ENCODE data around the gene OTUD7B.
A peak's percentile ranks its signal among the peaks of the same experiment; 100 is the strongest.

OTUD7B gene

DNA sequence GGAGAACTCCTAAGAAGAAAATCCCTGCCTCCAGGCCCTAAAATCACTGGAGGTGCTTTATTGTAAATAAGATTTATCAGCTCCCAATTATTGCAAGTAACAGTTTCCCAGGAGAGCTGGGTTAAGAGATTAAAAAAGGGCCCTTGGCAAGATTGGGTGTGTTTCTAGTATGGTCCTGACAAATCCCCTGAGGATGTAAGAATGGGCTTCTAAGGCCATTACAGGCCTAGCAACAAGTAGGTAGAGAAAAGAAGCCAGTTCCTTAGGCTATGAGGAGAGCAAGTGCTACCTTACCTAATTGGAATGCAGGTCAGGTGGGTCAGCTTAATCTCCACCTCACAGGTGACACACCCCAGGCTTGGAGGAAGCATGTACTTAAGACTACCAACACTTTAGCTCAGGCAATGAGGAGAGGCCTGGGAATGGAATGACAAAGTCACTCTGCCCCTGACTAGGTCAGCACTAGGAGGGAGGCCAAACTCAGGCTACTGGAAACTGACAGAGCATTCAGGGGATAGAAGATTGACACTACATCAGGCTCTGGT, 6.8 kb upstream of the OTUD7B start:
- no peaks in the 10 kb centered on the region for H3K4me1 ChIP-seq (ENCODE audit: control insufficient read depth, insufficient read depth, low read length)
- no peak overlapping the region for H3K27ac ChIP-seq (ENCODE audit: extremely low read depth, low read depth, low read length)
- H3K4me3 ChIP-seq (ENCODE audit: low read depth, low read length), result no peak overlapping the region
- ChIA-PET CTCF (no interaction called here), POLR2A (no interaction called here)
- no peaks in the 10 kb centered on the region for H3K9me3 ChIP-seq (ENCODE audit: control insufficient read depth, insufficient read depth, low read depth, low read length)
- no peaks in the 10 kb centered on the region for H3K36me3 ChIP-seq (ENCODE audit: control insufficient read depth in 2 of 2, insufficient read depth in 1 of 2, low read length in 2 of 2)
- TF ChIP-seq ZNF777 (tag by site-specific recombination; IDR thresholded peaks at IDR 0.05; ENCODE audit: borderline replicate concordance) (no peak), SCRT2 (tag by site-specific recombination; IDR thresholded peaks at IDR 0.05) (peak; percentile 55; the same call in 1 of the 2 replicates)

DNA sequence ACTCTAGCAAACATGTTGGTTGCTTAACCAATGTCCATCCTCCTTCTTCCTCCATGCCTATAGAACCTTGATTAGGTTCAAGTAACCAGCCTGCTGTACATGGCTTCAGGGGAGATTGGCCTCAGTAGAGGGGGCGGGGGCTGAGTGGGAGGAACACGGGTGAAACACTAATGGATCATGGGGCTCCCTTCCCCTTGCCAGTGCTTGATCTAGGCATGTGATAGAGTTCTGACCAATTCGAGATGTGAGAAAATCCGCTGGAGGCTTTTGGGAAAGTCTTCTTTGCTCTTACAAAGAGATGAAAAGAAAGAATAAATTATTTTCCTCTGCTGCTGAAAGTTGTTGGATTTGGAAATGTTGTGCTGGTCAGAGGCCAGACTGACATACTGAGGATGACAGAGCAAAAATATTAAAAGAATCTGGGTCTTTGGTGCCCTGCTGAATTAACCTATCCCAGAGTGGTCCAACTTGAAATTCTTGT, 5.2 kb upstream of the OTUD7B start:
- Histone ChIP-seq H3K4me1 (ENCODE audit: control insufficient read depth, insufficient read depth, low read length) (no peaks in the 10 kb centered on the region), H3K27ac (ENCODE audit: extremely low read depth, low read depth, low read length) (no peak overlapping the region), H3K4me3 (ENCODE audit: low read depth, low read length) (no peak overlapping the region), H3K36me3 (ENCODE audit: control insufficient read depth in 2 of 2, insufficient read depth in 1 of 2, low read length in 2 of 2) (no peaks in the 10 kb centered on the region), H3K9me3 (ENCODE audit: control insufficient read depth, insufficient read depth, low read depth, low read length) (no peaks in the 10 kb centered on the region)
- TF ChIP-seq ZNF530 (tag by site-specific recombination; IDR thresholded peaks at IDR 0.05; ENCODE audit: low read depth) (no peak), ZFHX2 (tag by site-specific recombination; conservative IDR thresholded peaks at IDR 0.05) (peak; percentile 43; the same call in 1 of the 2 replicates), ZBTB6 (tag by site-specific recombination; IDR thresholded peaks at IDR 0.05) (no peak)
- CTCF ChIA-PET, result interaction anchor here (0.8 to 0.9 kb wide), 2 partner anchors 20 to 963 kb away, joined by 4 read pairs; no protein-coding TSS in a partner anchor
- POLR2A ChIA-PET, result interaction anchor here (1.2 kb wide), 1 partner anchor 9 kb away, joined by 3 read pairs; no protein-coding TSS in a partner anchor

GRCh38 chr1:150012611-150013010, 2.1 kb upstream of the OTUD7B start:
- Histone ChIP-seq H3K4me3 (ENCODE audit: low read depth, low read length) (no peak overlapping the region), H3K4me1 (ENCODE audit: control insufficient read depth, insufficient read depth, low read length) (peaks cover 1% of the 10 kb centered on the region), H3K36me3 (ENCODE audit: control insufficient read depth in 2 of 2, insufficient read depth in 1 of 2, low read length in 2 of 2) (no peaks in the 10 kb centered on the region), H3K27ac (ENCODE audit: extremely low read depth, low read depth, low read length) (no peak overlapping the region), H3K9me3 (ENCODE audit: control insufficient read depth, insufficient read depth, low read depth, low read length) (no peaks in the 10 kb centered on the region)
- TF ChIP-seq ZFP41 (tag by site-specific recombination; IDR thresholded peaks at IDR 0.05; ENCODE audit: borderline replicate concordance), result no peak
- no peak for TF ChIP-seq ZNF521 (tag by site-specific recombination; IDR thresholded peaks at IDR 0.05)
- TF ChIP-seq SP2 (tag by site-specific recombination; IDR thresholded peaks at IDR 0.05), result no peak
- no peak for TF ChIP-seq ZNF202 (tag by site-specific recombination; IDR thresholded peaks at IDR 0.05; ENCODE audit: borderline replicate concordance)
- no peak for TF ChIP-seq TCF7L2 (IDR thresholded peaks at IDR 0.05; ENCODE audit: borderline replicate concordance, low read depth, low read length)
- no peak for TF ChIP-seq SCRT2 (tag by site-specific recombination; IDR thresholded peaks at IDR 0.05)
- TF ChIP-seq ZNF792 (tag by site-specific recombination; IDR thresholded peaks at IDR 0.05), result no peak
- POLR2A ChIA-PET, result no interaction called here
- CTCF ChIA-PET, result interaction anchor here (0.7 to 1.1 kb wide), 2 partner anchors 50 to 786 kb away, joined by 3 read pairs; no protein-coding TSS in a partner anchor

DNA sequence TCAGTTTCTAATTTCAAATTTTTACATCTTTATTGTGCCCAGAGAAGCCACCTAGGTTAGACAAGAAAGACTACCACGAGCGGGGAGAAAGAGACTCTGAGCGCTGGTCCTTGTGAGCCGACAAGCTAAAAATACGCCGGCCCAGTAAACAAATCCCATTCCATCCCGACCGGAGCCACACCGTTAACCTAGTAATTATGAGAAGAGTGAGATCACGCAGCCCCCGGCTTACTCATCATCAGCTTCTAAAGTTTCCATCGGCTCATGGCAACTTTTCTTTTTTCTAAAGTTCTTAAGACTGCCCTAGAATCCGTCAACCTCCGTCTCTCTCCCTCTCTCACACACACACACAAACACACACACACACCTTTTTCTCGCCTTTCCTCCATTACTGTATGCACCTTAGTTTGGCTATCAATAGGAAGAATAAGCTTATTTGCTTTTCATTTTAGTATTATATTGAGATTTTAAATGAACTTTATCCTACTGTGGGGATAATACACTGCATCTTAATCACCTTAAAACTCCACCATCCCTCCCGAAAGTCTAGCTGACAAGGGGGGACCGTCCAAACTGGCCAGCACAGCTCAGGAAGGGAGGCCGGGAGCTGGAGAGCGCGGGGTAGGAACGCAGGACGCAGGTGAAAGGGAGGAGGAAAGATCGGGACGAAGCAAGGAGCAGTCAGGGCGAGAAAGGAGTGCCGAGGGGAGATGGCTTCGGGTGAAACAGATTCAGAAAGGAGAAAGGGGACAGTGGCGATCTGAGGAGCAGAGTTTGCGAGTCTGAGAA, 728 bp downstream of the OTUD7B start:
- H3K4me1 ChIP-seq (ENCODE audit: control insufficient read depth, insufficient read depth, low read length), result peaks cover 5% of the 10 kb centered on the region
- H3K9me3 ChIP-seq (ENCODE audit: control insufficient read depth, insufficient read depth, low read depth, low read length), result no peaks in the 10 kb centered on the region
- H3K4me3 ChIP-seq (ENCODE audit: low read depth, low read length), result peak overlapping the region; percentile 88
- ChIA-PET POLR2A (interaction anchor here (0.7 to 2.1 kb wide), 10 partner anchors 9 to 123 kb away, joined by 3 to 17 read pairs (median 6); partner anchors contain the start of gene VPS45), CTCF (interaction anchor here (0.7 to 2.9 kb wide), 6 partner anchors 9 to 121 kb away, joined by 3 to 12 read pairs (median 4); no protein-coding TSS in a partner anchor)
- peaks cover 0 to 16% of the 10 kb centered on the region in 2 experiments; a peak in 2 of 3 replicates for H3K36me3 ChIP-seq (ENCODE audit: control insufficient read depth in 2 of 2, insufficient read depth in 1 of 2, low read length in 2 of 2)
- H3K27ac ChIP-seq (ENCODE audit: extremely low read depth, low read depth, low read length), result peak overlapping the region; percentile 84
- TF ChIP-seq BCL11B (tag by site-specific recombination; IDR thresholded peaks at IDR 0.05; ENCODE audit: low read depth), result 0 out of 2 replicates have a peak, but pooled peaks have one; percentile 20
- peak; percentile 51; the same call in 1 of the 2 replicates for TF ChIP-seq KLF8 (tag by site-specific recombination; IDR thresholded peaks at IDR 0.05)
- TF ChIP-seq ZBTB21 (tag by site-specific recombination; IDR thresholded peaks at IDR 0.05), result peak; percentile 78
- peak; percentile 23; the same call in 1 of the 2 replicates for TF ChIP-seq ZNF184 (tag by site-specific recombination; IDR thresholded peaks at IDR 0.05)
- TF ChIP-seq ZFP69B (tag by site-specific recombination; IDR thresholded peaks at IDR 0.05), result 0 out of 2 replicates have a peak, but pooled peaks have one; percentile 37
- TF ChIP-seq HOXC10 (CRISPR knock-in tag; IDR thresholded peaks at IDR 0.05), result no peak
- peak; percentile 65 for TF ChIP-seq ZNF398 (tag by site-specific recombination; IDR thresholded peaks at IDR 0.05)
- peak; percentile 82 for TF ChIP-seq ZEB2 (tag by site-specific recombination; IDR thresholded peaks at IDR 0.05)
- 0 out of 2 replicates have a peak, but pooled peaks have one; percentile 13 for TF ChIP-seq ZNF473 (tag by site-specific recombination; IDR thresholded peaks at IDR 0.05)
- no peak; the same call in 1 of the 2 replicates for TF ChIP-seq ZNF423 (tag by site-specific recombination; IDR thresholded peaks at IDR 0.05)
- peak; percentile 90 for TF ChIP-seq ZNF629 (tag by site-specific recombination; IDR thresholded peaks at IDR 0.05)
- TF ChIP-seq ZIC2 (tag by site-specific recombination; IDR thresholded peaks at IDR 0.05), result no peak
- TF ChIP-seq ZNF24 (tag by site-specific recombination; IDR thresholded peaks at IDR 0.05), result peak; percentile 70
- TF ChIP-seq MZF1 (tag by site-specific recombination; IDR thresholded peaks at IDR 0.05; ENCODE audit: borderline replicate concordance), result no peak
